ENCODE data around the gene SERPINC1. TPM values are rescaled to one million over a fixed set of nuclear protein-coding genes. Genes with fewer than 3 reads are reported as not detected.
"Not testable (repeated sequence)": the region's sequence is repeated elsewhere in the genome, so short reads cannot be mapped to it uniquely, and the experiment has no call there.

The SERPINC1 gene
- total RNA-seq, 1 donor from 2014 or later, result not detected

DNA sequence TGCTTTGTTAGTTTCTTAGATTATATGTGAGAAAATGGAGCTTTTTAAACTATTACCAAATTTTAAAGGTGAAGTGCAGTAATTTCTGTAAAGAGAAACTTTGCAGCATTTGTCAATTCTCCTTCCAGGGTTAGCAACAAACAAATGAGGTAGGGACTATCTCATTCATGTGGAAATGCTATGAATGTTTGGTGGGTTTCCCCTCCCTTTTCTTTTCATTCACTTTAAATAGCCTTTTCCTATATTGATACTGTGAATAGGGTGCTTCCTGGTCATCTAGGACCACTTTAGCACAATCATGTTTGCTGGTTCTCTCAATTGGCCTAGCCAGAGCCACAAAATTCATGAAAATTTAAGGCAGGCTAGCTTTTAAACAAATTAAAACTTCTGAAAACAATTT is 28.4 kb downstream of the SERPINC1 start:
- no peak for DNase-seq
- no peak for ATAC-seq
- no peak overlapping the region for H3K4me3 ChIP-seq
- no peaks in the 10 kb centered on the region for H3K4me1 ChIP-seq
- intact Hi-C loops (cut with DNase I), result no loop called here
- TF ChIP-seq, protein P1, sequence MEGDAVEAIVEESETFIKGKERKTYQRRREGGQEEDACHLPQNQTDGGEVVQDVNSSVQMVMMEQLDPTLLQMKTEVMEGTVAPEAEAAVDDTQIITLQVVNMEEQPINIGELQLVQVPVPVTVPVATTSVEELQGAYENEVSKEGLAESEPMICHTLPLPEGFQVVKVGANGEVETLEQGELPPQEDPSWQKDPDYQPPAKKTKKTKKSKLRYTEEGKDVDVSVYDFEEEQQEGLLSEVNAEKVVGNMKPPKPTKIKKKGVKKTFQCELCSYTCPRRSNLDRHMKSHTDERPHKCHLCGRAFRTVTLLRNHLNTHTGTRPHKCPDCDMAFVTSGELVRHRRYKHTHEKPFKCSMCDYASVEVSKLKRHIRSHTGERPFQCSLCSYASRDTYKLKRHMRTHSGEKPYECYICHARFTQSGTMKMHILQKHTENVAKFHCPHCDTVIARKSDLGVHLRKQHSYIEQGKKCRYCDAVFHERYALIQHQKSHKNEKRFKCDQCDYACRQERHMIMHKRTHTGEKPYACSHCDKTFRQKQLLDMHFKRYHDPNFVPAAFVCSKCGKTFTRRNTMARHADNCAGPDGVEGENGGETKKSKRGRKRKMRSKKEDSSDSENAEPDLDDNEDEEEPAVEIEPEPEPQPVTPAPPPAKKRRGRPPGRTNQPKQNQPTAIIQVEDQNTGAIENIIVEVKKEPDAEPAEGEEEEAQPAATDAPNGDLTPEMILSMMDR (IDR thresholded peaks at IDR 0.05), result no peak
- H3K27me3 ChIP-seq, result no peaks in the 10 kb centered on the region
- H3K9me3 ChIP-seq, result no peaks in the 10 kb centered on the region
- H3K36me3 ChIP-seq, result peaks cover 25% of the 10 kb centered on the region
- no peak overlapping the region for H3K27ac ChIP-seq

DNA sequence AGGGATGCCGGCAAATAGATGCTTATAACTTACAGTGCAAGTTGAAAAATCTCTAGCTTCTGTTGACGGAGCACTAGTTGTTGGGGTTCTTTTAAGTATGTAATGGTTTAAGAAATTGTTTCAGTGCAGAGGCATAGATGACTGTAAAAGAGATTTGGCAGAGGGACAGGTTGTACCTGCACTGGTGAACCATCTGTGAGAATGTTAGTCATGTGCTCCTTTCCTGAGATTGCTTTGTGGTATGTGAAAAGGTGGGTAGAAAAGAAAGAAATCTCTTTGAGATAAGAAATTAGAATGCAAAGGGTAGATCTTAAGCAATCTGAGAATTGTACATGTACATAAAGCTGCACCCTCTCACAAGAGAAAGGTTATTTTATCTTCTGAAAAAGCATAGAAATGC is 29.5 kb downstream of the SERPINC1 start:
- TF ChIP-seq, protein P1 (IDR thresholded peaks at IDR 0.05), result no peak

DNA sequence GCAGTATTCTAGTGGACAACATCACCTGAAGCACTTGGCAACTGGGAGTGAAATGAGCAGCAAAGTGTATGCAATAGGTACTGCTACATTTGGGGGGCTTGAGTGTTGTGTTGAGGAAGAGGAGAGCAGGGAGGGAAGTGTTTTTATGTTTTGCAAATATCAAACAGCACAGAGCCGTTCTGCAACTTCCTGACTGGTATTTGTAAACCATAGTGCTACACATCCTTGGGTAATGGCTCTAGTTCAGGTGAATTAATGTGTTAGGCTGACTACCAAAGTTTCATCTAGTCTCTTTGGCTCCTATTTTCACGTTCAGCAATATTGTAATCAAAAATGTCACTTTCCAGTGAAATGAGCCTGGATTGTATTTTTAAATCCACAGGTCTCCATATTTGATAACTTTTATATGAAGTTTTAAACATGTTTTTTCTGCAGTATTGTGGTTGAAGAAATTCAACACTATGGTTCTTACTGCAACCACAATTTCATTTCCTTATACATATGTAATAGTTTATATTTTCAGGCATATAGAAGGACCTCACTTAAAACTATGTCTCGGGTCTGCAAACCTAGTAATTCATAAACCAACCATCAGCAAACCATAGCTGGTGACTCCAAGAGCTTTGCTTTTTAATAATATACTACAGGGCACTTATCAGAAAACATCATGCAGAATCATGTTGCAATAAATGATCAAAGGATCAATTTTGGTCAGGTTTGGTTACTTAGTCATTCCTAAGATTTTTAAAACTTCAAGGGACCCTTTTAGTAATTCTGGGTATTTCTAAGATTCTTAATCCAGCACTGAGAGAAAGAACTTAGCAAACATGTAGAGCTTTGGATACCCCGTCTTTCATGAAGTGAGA is 30.1 kb downstream of the SERPINC1 start:
- H3K9me3 ChIP-seq, result no peaks in the 10 kb centered on the region
- no peak for DNase-seq
- intact Hi-C loops (cut with DNase I), result no loop called here
- H3K4me1 ChIP-seq, result no peaks in the 10 kb centered on the region
- H3K4me3 ChIP-seq, result no peak overlapping the region
- peaks cover 25% of the 10 kb centered on the region for H3K36me3 ChIP-seq
- no peak overlapping the region for H3K27ac ChIP-seq
- no peak for ATAC-seq
- TF ChIP-seq, protein P1 (IDR thresholded peaks at IDR 0.05), result no peak
- H3K27me3 ChIP-seq, result no peaks in the 10 kb centered on the region

More for the DNA sequence above, 29.5 kb downstream of the SERPINC1 start:
- no peaks in the 10 kb centered on the region for H3K27me3 ChIP-seq
- no peak overlapping the region for H3K4me3 ChIP-seq
- intact Hi-C loops (cut with DNase I), result no loop called here
- no peak for ATAC-seq
- H3K27ac ChIP-seq, result no peak overlapping the region
- no peaks in the 10 kb centered on the region for H3K9me3 ChIP-seq
- H3K36me3 ChIP-seq, result peaks cover 25% of the 10 kb centered on the region
- no peaks in the 10 kb centered on the region for H3K4me1 ChIP-seq
- no peak for DNase-seq

DNA sequence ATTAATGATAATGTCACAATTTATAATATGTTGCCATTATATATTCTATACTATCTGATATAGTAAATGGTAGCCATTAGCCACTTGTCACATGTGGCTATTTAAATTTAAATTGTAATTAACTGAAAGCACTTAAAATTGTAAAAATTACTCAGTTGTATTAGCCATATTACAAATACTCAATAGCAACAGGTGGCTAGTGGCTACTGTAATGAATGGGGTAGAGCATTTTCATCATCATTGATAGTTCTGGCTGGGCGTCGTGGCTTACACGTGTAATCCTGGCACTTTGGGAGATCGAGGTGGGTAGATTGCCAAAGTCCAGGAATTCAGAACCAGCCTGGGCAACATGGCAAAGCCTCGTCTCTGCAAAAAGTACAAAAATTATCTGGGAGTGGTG is 32.4 kb downstream of the SERPINC1 start:
- H3K27me3 ChIP-seq, result no peaks in the 10 kb centered on the region
- peaks cover 30% of the 10 kb centered on the region for H3K36me3 ChIP-seq
- intact Hi-C loops (cut with DNase I), result no loop called here
- TF ChIP-seq, protein P1 (IDR thresholded peaks at IDR 0.05), result no peak
- no peaks in the 10 kb centered on the region for H3K9me3 ChIP-seq
- ATAC-seq (no peak), DNase-seq (no peak)
- H3K4me1 ChIP-seq, result no peaks in the 10 kb centered on the region
- no peak overlapping the region for H3K4me3 ChIP-seq
- no peak overlapping the region for H3K27ac ChIP-seq

DNA sequence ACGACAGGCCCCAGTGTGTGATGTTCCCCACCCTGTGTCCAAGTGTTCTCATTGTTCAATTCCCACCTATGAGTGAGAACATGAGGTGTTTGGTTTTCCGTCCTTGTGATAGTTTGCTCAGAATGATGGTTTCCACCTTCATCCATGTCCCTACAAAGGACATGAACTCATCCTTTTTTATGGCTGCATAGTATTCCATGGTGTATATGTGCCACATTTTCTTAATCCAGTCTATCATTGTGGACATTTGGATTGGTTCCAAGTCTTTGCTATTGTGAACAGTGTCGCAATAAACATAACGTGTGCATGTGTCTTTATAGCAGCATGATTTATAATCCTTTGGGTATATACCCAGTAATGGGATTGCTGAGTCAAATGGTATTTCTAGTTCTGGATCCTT is 36.0 kb downstream of the SERPINC1 start:
- H3K9me3 ChIP-seq; intact Hi-C loops (cut with DNase I); H3K27me3 ChIP-seq; H3K27ac ChIP-seq; DNase-seq; ATAC-seq; H3K4me1 ChIP-seq; H3K4me3 ChIP-seq: not testable (repeated sequence)
- peaks cover 43% of the 10 kb centered on the region for H3K36me3 ChIP-seq

DNA sequence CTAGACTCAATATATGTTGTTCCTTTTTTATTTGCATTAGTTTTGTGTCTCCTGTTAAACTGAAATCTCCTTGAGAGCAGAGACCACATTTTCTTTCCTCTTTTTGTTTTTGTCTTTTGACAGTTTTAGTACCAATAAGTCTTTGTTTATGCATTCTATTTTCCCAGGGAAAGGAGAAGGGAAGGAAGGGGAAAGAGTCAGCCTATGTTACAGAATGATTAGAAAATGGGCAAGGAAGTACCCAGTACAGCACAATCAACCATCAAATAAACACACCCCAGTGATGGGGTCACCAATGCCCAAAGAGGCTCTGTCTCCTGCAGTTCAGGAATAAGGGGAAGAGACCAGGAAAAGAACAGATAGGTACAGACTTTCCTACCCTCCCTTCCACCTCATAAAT is 38.9 kb downstream of the SERPINC1 start:
- ATAC-seq, result no peak
- intact Hi-C loops (cut with DNase I), result no loop called here
- no peak for DNase-seq
- no peaks in the 10 kb centered on the region for H3K27me3 ChIP-seq
- no peak overlapping the region for H3K27ac ChIP-seq
- H3K4me1 ChIP-seq, result no peaks in the 10 kb centered on the region
- TF ChIP-seq, protein P1 (IDR thresholded peaks at IDR 0.05), result no peak
- H3K9me3 ChIP-seq, result no peaks in the 10 kb centered on the region
- no peak overlapping the region for H3K4me3 ChIP-seq
- H3K36me3 ChIP-seq, result peaks cover 56% of the 10 kb centered on the region

Data from upper lobe of right lung (tissue), 1 donor.